NCI-H748 (cell line): ENCODE data around the gene TBC1D16.
"Not testable (repeated sequence)": the region's sequence is repeated elsewhere in the genome, so short reads cannot be mapped to it uniquely, and the experiment has no call there.

Source experiments
- DNase-seq: peaks from one replicate; lab custom pipeline; 2025; ENCODE audit not compliant: unreplicated experiment; lab: John Stamatoyannopoulos, UW

TBC1D16 gene

GRCh38 chr17:80005360-80006338 lies 30.0 kb downstream of the TBC1D16 start:
- peak; percentile 27 for DNase-seq

- no peak for DNase-seq
These were observed 31.7 kb downstream of the TBC1D16 start for GRCh38 chr17:80003969-80004368.

- no peak for DNase-seq
These were observed 32.8 kb downstream of the TBC1D16 start for GRCh38 chr17:80002690-80003490.

- DNase-seq = no peak
These were observed 33.5 kb downstream of the TBC1D16 start for GRCh38 chr17:80002070-80002641.

GRCh38 chr17:80000981-80001775 lies 34.5 kb downstream of the TBC1D16 start:
- DNase-seq = no peak

- no peak for DNase-seq
These were observed 35.5 kb downstream of the TBC1D16 start for GRCh38 chr17:80000136-80000535.

GRCh38 chr17:79997011-79997660 lies 38.5 kb downstream of the TBC1D16 start:
- DNase-seq = no peak

- no peak for DNase-seq
These were observed 39.4 kb downstream of the TBC1D16 start for GRCh38 chr17:79996291-79996690.

GRCh38 chr17:79995696-79996095 lies 40.0 kb downstream of the TBC1D16 start:
- DNase-seq = no peak

- DNase-seq = no peak
These were observed 41.1 kb downstream of the TBC1D16 start for GRCh38 chr17:79994602-79995001.

GRCh38 chr17:79994228-79994569 lies 41.5 kb downstream of the TBC1D16 start:
- not testable (repeated sequence) for DNase-seq

- DNase-seq = no peak
These were observed 42.1 kb downstream of the TBC1D16 start for GRCh38 chr17:79993390-79994227.

- no peak for DNase-seq
These were observed 42.9 kb downstream of the TBC1D16 start for GRCh38 chr17:79992649-79993389.

- peak; percentile 68 for DNase-seq
These were observed 43.6 kb downstream of the TBC1D16 start for GRCh38 chr17:79991924-79992648.

- peak; percentile 83 for DNase-seq
These were observed 44.3 kb downstream of the TBC1D16 start for GRCh38 chr17:79991140-79991923.

GRCh38 chr17:79990704-79991103 lies 45.0 kb downstream of the TBC1D16 start:
- DNase-seq = no peak

GRCh38 chr17:79990051-79990592 lies 45.5 kb downstream of the TBC1D16 start:
- no peak for DNase-seq
